Endothelial cell (in vitro differentiated cells): ENCODE data around the gene DIS3L2. TPM values are rescaled to one million over a fixed set of nuclear protein-coding genes. Genes with fewer than 3 reads are reported as not detected.

Experiments
- DNase-seq: peaks from one replicate; pipeline ENCODE4 v3.0.0; 2021; ENCODE audit warnings: low spot score
- H3K27ac Mint-ChIP-seq: one replicate; pipeline ENCODE4 v1.8.0; 2021; ENCODE audit warnings: mixed read lengths, inconsistent platforms; ENCODE audit not compliant: unreplicated experiment
- H3K27me3 Mint-ChIP-seq: one replicate; pipeline ENCODE4 v1.8.0; 2021; ENCODE audit warnings: mild to moderate bottlenecking, moderate library complexity, mixed read lengths, inconsistent platforms; ENCODE audit not compliant: unreplicated experiment
- H3K36me3 Mint-ChIP-seq: one replicate; pipeline ENCODE4 v1.8.0; 2021; ENCODE audit warnings: mild to moderate bottlenecking, low read depth, mixed read lengths, inconsistent platforms; ENCODE audit not compliant: unreplicated experiment
- H3K4me1 Mint-ChIP-seq: one replicate; pipeline ENCODE4 v1.8.0; 2021; ENCODE audit warnings: mild to moderate bottlenecking, mixed read lengths, inconsistent platforms; ENCODE audit not compliant: unreplicated experiment
- H3K4me3 Mint-ChIP-seq: one replicate; pipeline ENCODE4 v1.8.0; 2021; ENCODE audit warnings: mild to moderate bottlenecking, mixed read lengths, inconsistent platforms; ENCODE audit not compliant: unreplicated experiment
- H3K9me3 Mint-ChIP-seq: one replicate; pipeline ENCODE4 v1.8.0; 2021; ENCODE audit warnings: mixed read lengths, inconsistent platforms; ENCODE audit not compliant: unreplicated experiment
- CTCF ChIP-seq: fragments of 200-600 bp; sonication (generic); IDR thresholded peaks from one replicate; pipeline ENCODE4 v1.5.0; 2021; ENCODE audit warnings: antibody characterized with exemption; ENCODE audit not compliant: unreplicated experiment
- total RNA-seq: library from RNA; stranded (reverse); fragmentation: NEBNext Ultra II Directional; extraction: Animal tissue kit (Norgen Biotek cat#: 25700); gene quantifications from one replicate; pipeline ENCODE4 v1.2.1, GENCODE V29; 2021; ENCODE audit not compliant: unreplicated experiment

DIS3L2 gene
- total RNA-seq, 1 donor from 2014 or later: 42.1 TPM

- peaks cover 9% of the 10 kb centered on the region for H3K27me3 Mint-ChIP-seq
- no peak overlapping the region for H3K4me3 Mint-ChIP-seq
- no peak for DNase-seq
- H3K27ac Mint-ChIP-seq: no peak overlapping the region
- no peak for TF ChIP-seq CTCF
- peaks cover 11% of the 10 kb centered on the region for H3K4me1 Mint-ChIP-seq
- H3K36me3 Mint-ChIP-seq: peaks cover 6% of the 10 kb centered on the region
- no peaks in the 10 kb centered on the region for H3K9me3 Mint-ChIP-seq
Observed at GRCh38 chr2:232278534-232278933, 317.0 kb downstream of the DIS3L2 start.

- H3K36me3 Mint-ChIP-seq: peaks cover 6% of the 10 kb centered on the region
- no peak overlapping the region for H3K27ac Mint-ChIP-seq
- peaks cover 10% of the 10 kb centered on the region for H3K27me3 Mint-ChIP-seq
- H3K4me1 Mint-ChIP-seq: peaks cover 16% of the 10 kb centered on the region
- no peak overlapping the region for H3K4me3 Mint-ChIP-seq
- no peaks in the 10 kb centered on the region for H3K9me3 Mint-ChIP-seq
- DNase-seq: no peak
- TF ChIP-seq CTCF: no peak
Observed at GRCh38 chr2:232280341-232280740, 318.8 kb downstream of the DIS3L2 start.

- Mint-ChIP-seq H3K9me3 (no peaks in the 10 kb centered on the region), H3K4me1 (peaks cover 21% of the 10 kb centered on the region), H3K36me3 (peaks cover 6% of the 10 kb centered on the region), H3K27ac (no peak overlapping the region), H3K4me3 (no peak overlapping the region), H3K27me3 (peaks cover 7% of the 10 kb centered on the region)
- TF ChIP-seq CTCF: no peak
- DNase-seq: no peak
Observed at GRCh38 chr2:232281858-232282507, 320.5 kb downstream of the DIS3L2 start.

- H3K4me1 Mint-ChIP-seq: peaks cover 19% of the 10 kb centered on the region
- no peak for DNase-seq
- no peak overlapping the region for H3K4me3 Mint-ChIP-seq
- no peak for TF ChIP-seq CTCF
- peaks cover 6% of the 10 kb centered on the region for H3K36me3 Mint-ChIP-seq
- no peaks in the 10 kb centered on the region for H3K9me3 Mint-ChIP-seq
- H3K27ac Mint-ChIP-seq: no peak overlapping the region
- H3K27me3 Mint-ChIP-seq: peaks cover 7% of the 10 kb centered on the region
Observed at GRCh38 chr2:232282508-232283055, 321.1 kb downstream of the DIS3L2 start.
